ENCODE results near the gene MYO9B. TPM values are rescaled to one million over a fixed set of nuclear protein-coding genes. Genes with fewer than 3 reads are reported as not detected.

The MYO9B gene
- total and polyA plus RNA-seq, 2 of the 13 experiments (the other 11 are each of a cell fraction or from before 2014, with no cell fraction given) = 18.0 to 18.3 TPM

GRCh38 chr19:17255150-17255621 is 179.6 kb downstream of the MYO9B start (continued):
- no peak for TF ChIP-seq ONECUT2 (CRISPR knock-in tag; IDR thresholded peaks at IDR 0.05)
- TF ChIP-seq LRRFIP1 (CRISPR knock-in tag; conservative IDR thresholded peaks at IDR 0.05) = no peak
- TF ChIP-seq ZNF547 (CRISPR knock-in tag; IDR thresholded peaks at IDR 0.05) = no peak
- no peak for TF ChIP-seq PAWR (CRISPR knock-in tag; IDR thresholded peaks at IDR 0.05; ENCODE audit: borderline replicate concordance)
- TF ChIP-seq ZNF251 (CRISPR knock-in tag; IDR thresholded peaks at IDR 0.05) = no peak
- TF ChIP-seq ZBTB44 (CRISPR knock-in tag; IDR thresholded peaks at IDR 0.05) = no peak
- TF ChIP-seq PLSCR1 (CRISPR knock-in tag; IDR thresholded peaks at IDR 0.05; ENCODE audit: borderline replicate concordance) = no peak
- no peak for TF ChIP-seq GMEB1 (CRISPR knock-in tag; IDR thresholded peaks at IDR 0.05; ENCODE audit: borderline replicate concordance)
- peak; percentile 76 for TF ChIP-seq CEBPG (CRISPR knock-in tag; IDR thresholded peaks at IDR 0.05)
- TF ChIP-seq ERF (CRISPR knock-in tag; IDR thresholded peaks at IDR 0.05) = peak; percentile 28; the same call in 1 of the 2 replicates
- TF ChIP-seq KAT2B (IDR thresholded peaks at IDR 0.05; ENCODE audit: borderline replicate concordance, low read depth, low read length) = no peak
- TF ChIP-seq ZNF563 (CRISPR knock-in tag; IDR thresholded peaks at IDR 0.05) = peak; percentile 60; the same call in 1 of the 2 replicates
- no peak for TF ChIP-seq KDM3A (CRISPR knock-in tag; IDR thresholded peaks at IDR 0.05; ENCODE audit: low read depth)
- peak; percentile 74 for TF ChIP-seq ZFY (CRISPR knock-in tag; IDR thresholded peaks at IDR 0.05)
- peak; percentile 52; the same call in 1 of the 2 replicates for TF ChIP-seq NFKB2 (CRISPR knock-in tag; IDR thresholded peaks at IDR 0.05; ENCODE audit: borderline replicate concordance)
- no peak; the same call in 1 of the 2 replicates for TF ChIP-seq PITX1 (CRISPR knock-in tag; IDR thresholded peaks at IDR 0.05)
- no peak for TF ChIP-seq CREBL2 (CRISPR knock-in tag; IDR thresholded peaks at IDR 0.05; ENCODE audit: borderline replicate concordance)
- TF ChIP-seq DDIT3 (CRISPR knock-in tag; IDR thresholded peaks at IDR 0.05) = no peak
- TF ChIP-seq ZNF598 (CRISPR knock-in tag; IDR thresholded peaks at IDR 0.05; ENCODE audit: borderline replicate concordance) = no peak; the same call in 1 of the 2 replicates
- TF ChIP-seq ZNF510 (CRISPR knock-in tag; IDR thresholded peaks at IDR 0.05; ENCODE audit: low read depth) = no peak
- TF ChIP-seq ZSCAN30 (CRISPR knock-in tag; IDR thresholded peaks at IDR 0.05) = no peak
- TF ChIP-seq KMT2A (CRISPR knock-in tag; IDR thresholded peaks at IDR 0.05) = no peak
- no peak for TF ChIP-seq MIER2 (CRISPR knock-in tag; IDR thresholded peaks at IDR 0.05)
- no peak for TF ChIP-seq BRD4 (CRISPR knock-in tag; IDR thresholded peaks at IDR 0.05)
